HepG2 (cell line): ENCODE results near the gene GNAZ. TPM values are rescaled to one million over a fixed set of nuclear protein-coding genes. Genes with fewer than 3 reads are reported as not detected.

Source experiments
- ATAC-seq: fragments of 200-7000 bp; cut with Tn5 transposase; 3 replicates; pipeline ENCODE4 v1.9.1; 2020; ENCODE audit warnings: mild to moderate bottlenecking, moderate library complexity
- BruUV-seq: library from RNA; stranded (reverse); fragments of 400-500 nt; replicated peaks from 2 replicates; lab custom pipeline; 2021; lab: Mats Ljungman, UMichigan
- CTCF ChIA-PET: fragments of 300-600 bp; formaldehyde crosslinking; extraction: SDS; loops from one replicate; lab custom pipeline; 2021; ENCODE audit warnings: low total read pairs, inconsistent platforms, low intra/inter-chr PET ratio; lab: Yijun Ruan, JAX
- POLR2A ChIA-PET: fragments of 350-600 bp; sonication (Branson Sonifier 250); formaldehyde crosslinking; loops from one replicate; lab custom pipeline; 2020; ENCODE audit warnings: antibody characterized with exemption, inconsistent platforms; lab: Yijun Ruan, JAX
- DNase-seq: peaks from one replicate; pipeline ENCODE4 v3.0.0-alpha.2; 2015; ENCODE audit warnings: low spot score
- FAIRE-seq: peaks from 3 replicates; lab custom pipeline; 2011; peaks lifted over from hg19 to GRCh38; lab: Jason Lieb, UNC
- H2AFZ ChIP-seq: one replicate; pipeline ENCODE4 v1.6.1; 2011; ENCODE audit warnings: low read length, inconsistent platforms
- H3K27ac ChIP-seq: fragments of 300-600 bp; 3 replicates; pipeline ENCODE4 v1.8.0; 2011; ENCODE audit warnings: mixed run types, mild to moderate bottlenecking, mixed read lengths, low read length, inconsistent platforms; ENCODE audit not compliant: insufficient read depth; ENCODE audit errors: extremely low read length
- H3K27me3 ChIP-seq, 2 experiments: fragments of 200-600 bp in 1 of 2; 2 replicates in 1 of 2; 3 replicates in 1 of 2; pipeline versions ENCODE4 v1.6.0 to v1.8.0; 2011; ENCODE audit warnings: low read length in 2 of 2, mild to moderate bottlenecking in 2 of 2, moderate library complexity in 2 of 2, inconsistent platforms in 1 of 2; ENCODE audit not compliant: insufficient read depth in 2 of 2, control insufficient read depth in 1 of 2
- H3K36me3 ChIP-seq, 2 experiments: fragments of 200-600 bp in 1 of 2; replicated peaks in 1 of 2; 2 replicates in 1 of 2; 3 replicates in 1 of 2; pipeline versions ENCODE4 v1.5.1 to v1.8.0; 2011; ENCODE audit warnings: low read length in 2 of 2, inconsistent platforms in 1 of 2; ENCODE audit not compliant: insufficient read depth in 2 of 2, control insufficient read depth in 1 of 2
- H3K4me1 ChIP-seq: 2 replicates; pipeline ENCODE4 v1.5.1; 2012; ENCODE audit warnings: low read length, inconsistent platforms; ENCODE audit not compliant: insufficient read depth
- H3K4me2 ChIP-seq: 2 replicates; pipeline ENCODE4 v1.6.0; 2011; ENCODE audit warnings: low read depth, low read length, inconsistent platforms
- H3K4me3 ChIP-seq, 3 experiments: fragments of 200-600 bp in 1 of 3; sonication (generic), shearing (Covaris generic) in 1 of 3; replicated peaks in 1 of 3; 2 replicates each; pipeline ENCODE4 v1.5.1; 2011 to 2016; ENCODE audit warnings: low read length in 3 of 3, inconsistent platforms in 2 of 3, low read depth in 2 of 3, mild to moderate bottlenecking in 2 of 3, control low read depth in 1 of 3, mixed read lengths in 1 of 3; ENCODE audit not compliant: insufficient read depth in 1 of 3
- H3K79me2 ChIP-seq: one replicate; pipeline ENCODE4 v1.6.1; 2011; ENCODE audit warnings: low read length, inconsistent platforms; ENCODE audit not compliant: insufficient read depth
- H3K9ac ChIP-seq: 2 replicates; pipeline ENCODE4 v1.6.0; 2011; ENCODE audit warnings: mild to moderate bottlenecking, low read depth, low read length, inconsistent platforms; ENCODE audit not compliant: insufficient read depth
- H3K9me3 ChIP-seq: 2 replicates; pipeline ENCODE4 v1.5.1; 2012; ENCODE audit warnings: mild to moderate bottlenecking, low read length
- H4K20me1 ChIP-seq: 2 replicates; pipeline ENCODE4 v1.6.0; 2011; ENCODE audit warnings: inconsistent platforms, mild to moderate bottlenecking, low read length, moderate library complexity; ENCODE audit not compliant: insufficient read depth
- ARNT2 ChIP-seq: sonication (generic); formaldehyde crosslinking; IDR thresholded peaks from 2 replicates; pipeline ENCODE4 v1.8.0; 2022; ENCODE audit warnings: mild to moderate bottlenecking, low read depth, missing genetic modification reagents, moderate library complexity
- GPN1 ChIP-seq: sonication (generic); formaldehyde crosslinking; IDR thresholded peaks from 2 replicates; pipeline ENCODE4 v1.5.1; 2020; ENCODE audit warnings: missing genetic modification reagents, borderline replicate concordance
- HNRNPK ChIP-seq: fragments of 200-400 bp; formaldehyde crosslinking; IDR thresholded peaks from 2 replicates; pipeline ENCODE4 v1.6.1; 2018; ENCODE audit warnings: low read length, low read depth, moderate library complexity, mild to moderate bottlenecking; ENCODE audit not compliant: poor library complexity, severe bottlenecking
- HOXD1 ChIP-seq: sonication (generic); formaldehyde crosslinking; IDR thresholded peaks from 2 replicates; pipeline ENCODE4 v1.5.0; 2020; ENCODE audit warnings: missing genetic modification reagents
- KLF11 ChIP-seq: IDR thresholded peaks from 2 replicates; pipeline ENCODE4 v1.6.1; 2016; ENCODE audit warnings: missing compliant biosample characterization
- MXD3 ChIP-seq: IDR thresholded peaks from 2 replicates; pipeline ENCODE4 v1.6.1; 2016; ENCODE audit warnings: mild to moderate bottlenecking, missing biosample characterization, missing genetic modification reagents
- NFRKB ChIP-seq: fragments of 450-650 bp; IDR thresholded peaks from 2 replicates; pipeline ENCODE4 v1.6.1; 2017
- ZNF343 ChIP-seq: sonication (generic); formaldehyde crosslinking; IDR thresholded peaks from 2 replicates; pipeline ENCODE4 v1.4.0; 2020; ENCODE audit warnings: mild to moderate bottlenecking, missing genetic modification reagents
- ZNF407 ChIP-seq: sonication (generic); formaldehyde crosslinking; IDR thresholded peaks from one replicate; pipeline ENCODE4 v1.5.1; 2020; ENCODE audit warnings: mild to moderate bottlenecking, missing genetic modification reagents; ENCODE audit errors: not compliant biosample characterization
- ZNF605 ChIP-seq: sonication (generic); formaldehyde crosslinking; IDR thresholded peaks from 2 replicates; pipeline ENCODE4 v1.8.0; 2022; ENCODE audit warnings: mild to moderate bottlenecking, missing genetic modification reagents
- ZNF678 ChIP-seq: sonication (generic); formaldehyde crosslinking; IDR thresholded peaks from 2 replicates; pipeline ENCODE4 v1.4.0; 2020; ENCODE audit warnings: mild to moderate bottlenecking, missing genetic modification reagents
- WGBS: methylation state at CpG from one replicate; pipeline ENCODE4 v1.1.6; 2017; ENCODE audit warnings: low lambda C conversion rate; 5-methylcytosine and 5-hydroxymethylcytosine counted together
- in situ Hi-C: cut with HindIII; loops from 2 replicates; pipeline ENCODE4 v1.10.0; 2017; ENCODE audit warnings: low pct_unique_long_range_greater_than_20kb; ENCODE audit not compliant: extremely low pct_ligation_motif_present
- intact Hi-C: fragments of 100-400 bp; cut with micrococcal nuclease; formaldehyde crosslinking; loops from one replicate; pipeline ENCODE4 v1.10.0; 2022; ENCODE audit not compliant: unreplicated experiment
- polyA plus RNA-seq, 8 experiments: library from polyadenylated mRNA; depleted of rRNA in 3 of 8; stranded (reverse) in 7 of 8; unstranded in 1 of 8; fragments of >200 nt; fragmentation: Illumina TruSeq in 4 of 8; extraction: Trizol in 4 of 8; gene quantifications; 2 replicates each; pipeline versions ENCODE4 v1.2.1 to v1.2.3, GENCODE V29; 2011 to 2016; ENCODE audit warnings: low read depth in 4 of 8, missing spikeins in 1 of 8, mixed read lengths in 1 of 8; ENCODE audit not compliant: insufficient read depth in 1 of 8
- total RNA-seq, 5 experiments: library from RNA; depleted of rRNA; stranded (reverse); fragments of >200 nt; fragmentation: Illumina TruSeq; extraction: Trizol; gene quantifications; 2 replicates each; pipeline ENCODE4 v1.2.3, GENCODE V29; 2016; ENCODE audit warnings: low read depth in 1 of 5

The GNAZ gene
- total and polyA plus RNA-seq, 2 of the 13 experiments (the other 11 are each of a cell fraction or from before 2014, with no cell fraction given): 11.4 to 22.3 TPM

GRCh38 chr22:23095733-23096342 lies 25.5 kb downstream of the GNAZ start:
- Histone ChIP-seq H4K20me1 (peaks cover 5% of the 10 kb centered on the region; the same call in 1 of the 2 replicates), H3K79me2 (no peaks in the 10 kb centered on the region), H3K4me2 (no peak overlapping the region), H3K9ac (no peak overlapping the region), H3K36me3 (peaks cover 13 to 31% of the 10 kb centered on the region in 2 experiments; a peak in 4 of 5 replicates), H3K4me3 (no peak overlapping the region), H3K4me1 (no peaks in the 10 kb centered on the region), H2AFZ (no peak overlapping the region), H3K9me3 (no peaks in the 10 kb centered on the region), H3K27me3 (no peaks in the 10 kb centered on the region), H3K27ac (no peak overlapping the region)
- DNase-seq (no peak), FAIRE-seq (no peak), ATAC-seq (no peak)
- 98% methylated on average over 37 of the region's 45 CpGs for WGBS
- in situ Hi-C loops: no loop called here
- no TSS peak for BruUV-seq
- intact Hi-C loops: loop anchor here (2.0 kb wide), 1 partner anchor 33 kb away; no protein-coding TSS in a partner anchor
- TF ChIP-seq ZNF343 (no peak), ZNF605 (CRISPR knock-in tag) (no peak), HOXD1 (CRISPR knock-in tag) (no peak), MXD3 (CRISPR knock-in tag) (no peak), HNRNPK (no peak), ZNF407 (no peak), KLF11 (no peak), GPN1 (no peak), NFRKB (no peak), ARNT2 (CRISPR knock-in tag) (no peak), ZNF678 (no peak)
- CTCF ChIA-PET: no interaction called here
- POLR2A ChIA-PET: interaction anchor here (1.8 kb wide), 1 partner anchor 20 kb away, joined by 4 read pairs; no protein-coding TSS in a partner anchor
